Measurements from ENCODE around the gene SIX2. TPM values are rescaled to one million over a fixed set of nuclear protein-coding genes. Genes with fewer than 3 reads are reported as not detected.

The SIX2 gene
- total and polyA plus RNA-seq, 10 of the 15 experiments (the other 5 are each of a cell fraction or from before 2014, with no cell fraction given), result not detected

DNA sequence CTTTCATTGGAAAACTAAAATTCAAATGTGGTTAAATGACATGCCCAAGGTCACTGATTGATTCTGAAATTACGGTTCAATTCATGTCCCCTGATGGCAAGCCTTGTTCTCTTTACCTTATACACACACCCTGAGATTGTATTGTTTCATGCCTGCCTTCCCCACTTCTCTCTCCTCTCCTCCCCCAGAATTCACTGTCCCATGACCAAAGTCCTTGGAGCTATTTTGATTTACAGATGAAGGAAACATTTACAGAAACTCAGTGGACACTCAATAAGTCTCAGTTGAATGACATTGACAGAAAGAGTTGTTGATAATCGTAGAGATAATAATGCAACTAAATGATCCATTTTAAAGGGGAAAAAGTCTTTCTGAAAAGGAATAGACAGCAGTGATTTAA, 33.1 kb upstream of the SIX2 start:
- TF ChIP-seq CBX3 (IDR thresholded peaks at IDR 0.05; ENCODE audit: borderline replicate concordance, low read depth), result no peak
- TF ChIP-seq SUZ12 (IDR thresholded peaks at IDR 0.05; ENCODE audit: unreplicated experiment), result no peak
- no peak for TF ChIP-seq RELA (IDR thresholded peaks at IDR 0.05; ENCODE audit: borderline replicate concordance, partially characterized antibody)
- TF ChIP-seq, protein P1, sequence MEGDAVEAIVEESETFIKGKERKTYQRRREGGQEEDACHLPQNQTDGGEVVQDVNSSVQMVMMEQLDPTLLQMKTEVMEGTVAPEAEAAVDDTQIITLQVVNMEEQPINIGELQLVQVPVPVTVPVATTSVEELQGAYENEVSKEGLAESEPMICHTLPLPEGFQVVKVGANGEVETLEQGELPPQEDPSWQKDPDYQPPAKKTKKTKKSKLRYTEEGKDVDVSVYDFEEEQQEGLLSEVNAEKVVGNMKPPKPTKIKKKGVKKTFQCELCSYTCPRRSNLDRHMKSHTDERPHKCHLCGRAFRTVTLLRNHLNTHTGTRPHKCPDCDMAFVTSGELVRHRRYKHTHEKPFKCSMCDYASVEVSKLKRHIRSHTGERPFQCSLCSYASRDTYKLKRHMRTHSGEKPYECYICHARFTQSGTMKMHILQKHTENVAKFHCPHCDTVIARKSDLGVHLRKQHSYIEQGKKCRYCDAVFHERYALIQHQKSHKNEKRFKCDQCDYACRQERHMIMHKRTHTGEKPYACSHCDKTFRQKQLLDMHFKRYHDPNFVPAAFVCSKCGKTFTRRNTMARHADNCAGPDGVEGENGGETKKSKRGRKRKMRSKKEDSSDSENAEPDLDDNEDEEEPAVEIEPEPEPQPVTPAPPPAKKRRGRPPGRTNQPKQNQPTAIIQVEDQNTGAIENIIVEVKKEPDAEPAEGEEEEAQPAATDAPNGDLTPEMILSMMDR (IDR thresholded peaks at IDR 0.05 in 2 of 3, conservative IDR thresholded peaks at IDR 0.05 in 1 of 3; ENCODE audit: control insufficient read depth in 2 of 3, extremely low read depth in 1 of 3, insufficient read depth in 1 of 3, low read depth in 3 of 3, low read length in 3 of 3), result no peak
- no peak for TF ChIP-seq ZSCAN29 (IDR thresholded peaks at IDR 0.05)
- no peak for TF ChIP-seq YBX1 (IDR thresholded peaks at IDR 0.05)
- TF ChIP-seq EZH2 (IDR thresholded peaks at IDR 0.05; ENCODE audit: borderline replicate concordance, control insufficient read depth, low read depth, low read length), result no peak
- TF ChIP-seq ZNF207 (IDR thresholded peaks at IDR 0.05; ENCODE audit: borderline replicate concordance), result no peak
- TF ChIP-seq KLF5 (IDR thresholded peaks at IDR 0.05; ENCODE audit: partially characterized antibody), result no peak
- TF ChIP-seq PAX8 (IDR thresholded peaks at IDR 0.05), result no peak
- TF ChIP-seq NBN (IDR thresholded peaks at IDR 0.05), result no peak
- no peak for TF ChIP-seq BACH1 (IDR thresholded peaks at IDR 0.05; ENCODE audit: borderline replicate concordance)
- peaks cover 0 to 3% of the 10 kb centered on the region in 2 experiments; a peak in 2 of 4 replicates for H3K27me3 ChIP-seq (replicated peaks in 1 of 2; ENCODE audit: control insufficient read depth in 2 of 2, insufficient read depth in 2 of 2, low read length in 1 of 2)
- ATAC-seq, result no peak
- DNase-seq (ENCODE audit: low read depth, low spot score), result no peak
- 11% methylated on average over 2 of the region's 2 CpGs for WGBS (ENCODE audit: insufficient coverage, insufficient replicate concordance, low lambda C conversion rate, missing lambda C conversion rate)
- H3K9me3 ChIP-seq (replicated peaks; ENCODE audit: control insufficient read depth, insufficient read depth, low read length), result no peaks in the 10 kb centered on the region
- ChIA-PET SMC1A (ENCODE audit: uncharacterized antibody, unreplicated experiment) (no interaction called here), POLR2A (no interaction called here), RAD21 (ENCODE audit: unreplicated experiment) (no interaction called here), CTCF (interaction anchor here (1.0 kb wide), 1 partner anchor 452 kb away, joined by 3 read pairs; no protein-coding TSS in a partner anchor)
- H3K36me3 ChIP-seq (ENCODE audit: control insufficient read depth in 2 of 2, insufficient read depth in 2 of 2, low read length in 1 of 2), result no peaks in the 10 kb centered on the region
- no peaks in the 10 kb centered on the region for H3K79me2 ChIP-seq (ENCODE audit: control insufficient read depth, insufficient read depth, low read length)
- no peak overlapping the region for H3K4me2 ChIP-seq (ENCODE audit: control insufficient read depth, insufficient read depth)
- no peak overlapping the region for H3K27ac ChIP-seq (ENCODE audit: control insufficient read depth, insufficient read depth)
- intact Hi-C loops (cut with micrococcal nuclease; ENCODE audit: unreplicated experiment), result no loop called here
- in situ Hi-C loops (cut with MboI), result no loop called here
- H3K4me3 ChIP-seq, result no peak overlapping the region
- no peak overlapping the region for H2AFZ ChIP-seq (ENCODE audit: control insufficient read depth, low read depth, low read length)
- H4K20me1 ChIP-seq (ENCODE audit: control insufficient read depth, insufficient read depth), result no peaks in the 10 kb centered on the region
- BruUV-seq (replicated peaks), result no TSS peak
- no peaks in the 10 kb centered on the region for H3K4me1 ChIP-seq (ENCODE audit: control insufficient read depth, insufficient read depth, low read length)
- H3K9ac ChIP-seq (ENCODE audit: control insufficient read depth, insufficient read depth, low read length), result no peak overlapping the region
- no peak for FAIRE-seq
